SK-N-MC (cell line): ENCODE measurements around the gene ZNF438.

Experiments used
- DNase-seq: peaks from one replicate; pipeline ENCODE4 v3.0.0-alpha.2; 2011; ENCODE audit warnings: low read depth, low spot score
- H3K27ac ChIP-seq: fragments of 200-600 bp; sonication (generic); 2 replicates; pipeline ENCODE4 v1.5.1; 2016; ENCODE audit warnings: mixed run types
- H3K36me3 ChIP-seq: fragments of 200-600 bp; sonication (generic); 2 replicates; pipeline ENCODE4 v1.6.1; 2017; ENCODE audit warnings: antibody characterized with exemption, low read length, mixed read lengths; ENCODE audit not compliant: insufficient read depth
- H3K4me3 ChIP-seq: fragments of 200-600 bp; sonication (generic); 2 replicates; pipeline ENCODE4 v1.5.1; 2016
- H3K9ac ChIP-seq: fragments of 200-600 bp; sonication (generic); 2 replicates; pipeline ENCODE4 v1.8.0; 2017; ENCODE audit warnings: mixed run types, mixed read lengths; ENCODE audit not compliant: insufficient read length
- H3K9me3 ChIP-seq: fragments of 200-600 bp; sonication (generic); 2 replicates; pipeline ENCODE4 v1.6.1; 2017; ENCODE audit warnings: low read depth, mild to moderate bottlenecking, antibody characterized with exemption, low read length, moderate library complexity, mixed read lengths
- EZH2 ChIP-seq: fragments of 200-600 bp; sonication (generic); IDR thresholded peaks from one replicate; pipeline ENCODE4 v1.6.1; 2017; ENCODE audit warnings: antibody characterized with exemption
- FOXP2 ChIP-seq: optimal IDR thresholded peaks from 2 replicates; pipeline ENCODE3; 2011; ENCODE audit warnings: mild to moderate bottlenecking, moderate library complexity; ENCODE audit not compliant: insufficient read depth; ENCODE audit errors: extremely low read length, control extremely low read depth
- POLR2AphosphoS5 ChIP-seq: IDR thresholded peaks from 2 replicates; pipeline ENCODE4 v1.6.1; 2012; ENCODE audit warnings: mild to moderate bottlenecking, low read depth, low read length, borderline replicate concordance

The ZNF438 gene

GRCh38 chr10:31031558-31032257 is at the start of gene ZNF438:
TSS of gene ZNF438 (minus strand) at chr10:31031865. CDS start at chr10:30877034, 154,831 bp downstream.
- peak within 1 kb of the TSS; percentile 97 for H3K27ac ChIP-seq
- peak within 1 kb of the TSS; percentile 91 for H3K9ac ChIP-seq
- H3K36me3 ChIP-seq, result no peaks in the 10 kb centered on the region
- no peaks in the 10 kb centered on the region for H3K9me3 ChIP-seq
- peak; percentile 20 for DNase-seq
- peak within 1 kb of the TSS; percentile 80 for H3K4me3 ChIP-seq
- TF ChIP-seq FOXP2 (no peak), POLR2AphosphoS5 (peak; percentile 50)

- TF ChIP-seq EZH2 (no peak), POLR2AphosphoS5 (no peak)
- no peaks in the 10 kb centered on the region for H3K36me3 ChIP-seq
- no peak overlapping the region for H3K4me3 ChIP-seq
- no peak for DNase-seq
- no peak overlapping the region for H3K27ac ChIP-seq
- no peak overlapping the region for H3K9ac ChIP-seq
- H3K9me3 ChIP-seq, result no peaks in the 10 kb centered on the region
Measured at GRCh38 chr10:31076610-31076988, 44.9 kb upstream of the ZNF438 start.

DNA sequence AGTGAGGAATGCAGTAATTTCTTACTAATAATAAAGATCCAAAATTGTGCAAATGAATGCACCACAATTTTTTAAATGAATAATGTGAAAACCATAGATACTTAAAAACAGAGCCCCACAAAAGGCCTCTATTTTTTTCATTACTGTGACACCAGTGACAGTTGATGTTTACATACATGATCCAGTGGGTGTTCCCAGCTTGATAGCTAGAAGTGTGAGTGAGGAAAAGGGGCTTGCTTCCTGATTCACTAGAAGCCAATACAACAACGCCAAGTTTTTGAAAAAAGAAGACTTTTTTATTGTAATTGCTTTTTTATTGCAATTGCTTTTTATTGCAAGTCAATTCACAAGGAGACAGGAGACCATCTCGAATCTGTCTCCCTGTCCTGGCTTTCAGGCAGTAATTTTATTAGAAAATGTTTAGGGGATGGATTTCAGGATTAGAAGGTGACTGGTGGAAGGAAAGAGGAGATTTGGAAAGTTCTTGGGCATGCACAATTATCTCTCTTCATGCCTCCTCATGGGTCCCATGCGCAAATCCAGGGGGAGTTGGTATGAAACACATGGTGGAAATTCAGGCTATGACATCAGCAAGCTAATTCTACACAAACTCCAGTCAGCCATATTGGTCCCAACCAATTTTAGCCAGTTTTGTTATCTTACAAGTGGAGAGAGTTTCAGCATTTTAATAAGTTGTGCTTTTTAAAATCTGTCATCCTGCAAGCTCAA is 44.4 kb upstream of the ZNF438 start:
- no peak overlapping the region for H3K27ac ChIP-seq
- DNase-seq, result no peak

DNA sequence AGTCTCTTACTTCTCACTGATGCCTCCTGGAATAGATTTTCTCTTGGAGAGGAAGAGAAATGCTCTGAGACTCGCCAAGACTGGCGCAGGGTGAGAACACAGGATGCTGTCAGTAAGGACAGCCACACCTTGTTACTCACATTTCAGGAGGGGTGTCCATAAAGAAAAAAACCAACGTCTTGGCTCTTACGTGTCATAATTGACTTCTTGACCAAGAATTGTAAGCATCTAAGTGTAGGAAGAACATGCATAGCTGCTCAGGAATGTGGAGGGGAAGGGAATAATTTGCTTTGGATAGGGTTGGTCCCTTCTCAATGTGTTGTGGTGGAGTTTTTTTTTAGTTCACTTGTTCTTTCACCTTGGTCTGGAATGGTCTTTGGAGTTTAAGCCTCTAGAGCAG is 43.8 kb upstream of the ZNF438 start:
- Histone ChIP-seq H3K27ac (no peak overlapping the region), H3K4me3 (no peak overlapping the region)
- DNase-seq, result no peak

More for the DNA sequence above, 44.4 kb upstream of the ZNF438 start:
- no peak for TF ChIP-seq EZH2
- no peak for TF ChIP-seq FOXP2
- Histone ChIP-seq H3K9ac (no peak overlapping the region), H3K36me3 (no peaks in the 10 kb centered on the region), H3K4me3 (no peak overlapping the region), H3K9me3 (no peaks in the 10 kb centered on the region)

DNA sequence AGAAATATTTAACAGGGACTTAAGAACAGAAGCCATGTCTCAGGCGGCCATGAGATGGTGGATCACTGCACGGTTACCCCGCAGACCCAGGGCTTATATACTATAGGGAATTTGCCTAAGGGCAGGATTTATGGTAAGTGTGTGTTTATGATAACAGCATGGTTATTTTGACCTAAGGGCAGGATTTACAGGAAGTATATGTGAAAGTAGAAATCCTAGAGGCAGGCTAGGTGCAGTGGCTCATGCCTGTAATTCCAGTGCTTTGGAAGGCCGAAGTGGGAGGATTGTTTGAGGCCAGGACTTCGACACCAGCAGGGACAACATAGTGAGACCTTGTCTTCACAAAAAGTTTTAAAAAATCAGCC is 43.0 kb upstream of the ZNF438 start:
- Histone ChIP-seq H3K9ac (no peak overlapping the region), H3K36me3 (no peaks in the 10 kb centered on the region), H3K9me3 (no peaks in the 10 kb centered on the region), H3K27ac (no peak overlapping the region), H3K4me3 (no peak overlapping the region)
- no peak for TF ChIP-seq EZH2
- no peak for TF ChIP-seq FOXP2
- TF ChIP-seq POLR2AphosphoS5, result no peak
- DNase-seq, result no peak

More for the DNA sequence above, 43.8 kb upstream of the ZNF438 start:
- Histone ChIP-seq H3K36me3 (no peaks in the 10 kb centered on the region), H3K9ac (no peak overlapping the region), H3K9me3 (no peaks in the 10 kb centered on the region)
- TF ChIP-seq EZH2 (no peak), FOXP2 (no peak), POLR2AphosphoS5 (no peak)

DNA sequence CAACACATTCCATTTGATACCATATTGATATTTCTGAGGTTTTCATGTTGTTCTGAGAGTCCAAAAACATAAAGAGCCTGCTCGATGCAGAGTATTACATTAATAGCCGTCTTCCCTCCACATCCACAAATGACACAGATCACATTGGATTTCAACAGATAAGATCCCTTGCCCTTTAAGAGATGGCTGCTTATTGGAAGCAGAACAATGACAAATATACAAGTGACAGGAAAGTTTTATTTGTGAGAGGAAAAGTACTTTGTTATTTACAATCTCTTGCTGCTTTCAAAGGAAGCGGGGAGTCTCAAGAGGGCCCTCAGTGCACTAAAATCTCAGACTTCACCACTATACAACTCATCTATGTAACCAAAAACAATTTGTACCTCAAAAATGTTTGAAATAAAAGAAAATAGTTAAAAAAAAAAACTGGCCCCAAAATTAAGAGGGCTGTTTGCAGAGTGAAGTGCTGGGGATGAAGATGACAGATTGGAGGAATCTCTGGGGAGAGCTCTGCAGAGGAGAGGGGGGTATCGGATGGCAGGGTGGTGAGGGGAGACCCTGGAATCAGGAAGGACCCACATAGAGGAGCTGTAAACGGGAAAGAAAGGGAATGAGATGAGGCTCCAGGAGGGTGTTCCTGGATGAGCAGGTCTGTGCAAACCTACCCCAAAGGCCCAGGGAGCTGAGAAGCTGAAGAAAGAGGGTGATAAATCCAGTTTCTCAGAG is 42.5 kb upstream of the ZNF438 start:
- TF ChIP-seq POLR2AphosphoS5 (no peak), FOXP2 (no peak), EZH2 (no peak)
- no peak overlapping the region for H3K27ac ChIP-seq
- no peak for DNase-seq
- H3K4me3 ChIP-seq, result no peak overlapping the region
- H3K9me3 ChIP-seq, result no peaks in the 10 kb centered on the region
- H3K36me3 ChIP-seq, result no peaks in the 10 kb centered on the region
- H3K9ac ChIP-seq, result no peak overlapping the region

DNA sequence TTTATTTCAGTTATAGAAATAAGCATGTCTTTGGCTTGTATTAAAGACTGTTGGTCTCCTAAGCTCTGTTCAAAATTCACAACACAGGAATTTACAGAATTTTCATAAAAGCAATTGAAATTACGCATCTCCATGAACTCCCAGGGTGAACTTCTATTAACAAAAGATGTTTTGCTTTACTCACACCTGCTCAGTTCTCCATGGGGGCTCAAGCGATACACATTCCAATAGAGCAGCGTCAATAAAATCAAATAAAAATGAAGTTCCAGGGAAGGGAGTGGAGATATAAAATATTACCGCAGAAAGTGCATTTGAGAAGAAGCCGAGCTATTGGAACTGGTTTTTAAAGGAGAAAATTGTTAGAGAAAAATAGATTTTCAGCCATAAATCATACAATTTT is 41.5 kb upstream of the ZNF438 start:
- no peaks in the 10 kb centered on the region for H3K36me3 ChIP-seq
- H3K27ac ChIP-seq, result no peak overlapping the region
- no peak for DNase-seq
- no peak overlapping the region for H3K4me3 ChIP-seq
- H3K9ac ChIP-seq, result no peak overlapping the region
- H3K9me3 ChIP-seq, result no peaks in the 10 kb centered on the region
- TF ChIP-seq EZH2 (no peak), FOXP2 (no peak), POLR2AphosphoS5 (no peak)

- TF ChIP-seq POLR2AphosphoS5 (no peak), FOXP2 (no peak), EZH2 (no peak)
- H3K36me3 ChIP-seq, result no peaks in the 10 kb centered on the region
- no peaks in the 10 kb centered on the region for H3K9me3 ChIP-seq
- no peak overlapping the region for H3K4me3 ChIP-seq
- H3K27ac ChIP-seq, result no peak overlapping the region
- H3K9ac ChIP-seq, result no peak overlapping the region
- no peak for DNase-seq
Measured at GRCh38 chr10:31072451-31072850, 40.8 kb upstream of the ZNF438 start.
